CD4-positive, alpha-beta memory T cell (primary cell): ENCODE results near the gene COL1A2. TPM values are rescaled to one million over a fixed set of nuclear protein-coding genes. Genes with fewer than 3 reads are reported as not detected.

Source experiments
- CTCF ChIA-PET: fragments of 350-600 bp; sonication (Branson Sonifier 250); formaldehyde crosslinking; loops from one replicate; lab custom pipeline; 2021; ENCODE audit warnings: inconsistent platforms; ENCODE audit not compliant: partially characterized antibody; lab: Charles Lee
- POLR2A ChIA-PET: fragments of 350-600 bp; sonication (Branson Sonifier 250); formaldehyde crosslinking; loops from one replicate; lab custom pipeline; 2021; ENCODE audit not compliant: partially characterized antibody; lab: Charles Lee
- DNase-seq, 5 donors: peaks; one replicate each; pipeline versions ENCODE4 v3.0.0 to v3.0.0-alpha.2; 2020 to 2022; ENCODE audit warnings: mixed read lengths in 1 of 5
- H3K27ac ChIP-seq: one replicate; pipeline ENCODE4 v1.7.0; 2013; ENCODE audit warnings: low read depth, low read length
- H3K27me3 ChIP-seq: 2 replicates; pipeline ENCODE4 v1.7.0; 2013; ENCODE audit warnings: mild to moderate bottlenecking, low read length, moderate library complexity; ENCODE audit not compliant: insufficient read depth
- H3K36me3 ChIP-seq: 2 replicates; pipeline ENCODE4 v1.7.0; 2013; ENCODE audit warnings: mild to moderate bottlenecking, low read length, moderate library complexity; ENCODE audit not compliant: insufficient read depth
- H3K4me1 ChIP-seq: 2 replicates; pipeline ENCODE4 v1.7.0; 2013; ENCODE audit warnings: mild to moderate bottlenecking, low read length, moderate library complexity; ENCODE audit not compliant: insufficient read depth
- H3K4me3 ChIP-seq, 2 donors: one replicate each; pipeline ENCODE4 v1.7.0; 2013; ENCODE audit warnings: low read length in 2 of 2, mild to moderate bottlenecking in 1 of 2
- H3K9me3 ChIP-seq, 2 donors: one replicate each; pipeline ENCODE4 v1.7.0; 2013; ENCODE audit warnings: low read length in 2 of 2, control low read depth in 1 of 2; ENCODE audit not compliant: control insufficient read depth in 1 of 2
- H3K27ac Mint-ChIP-seq, 7 donors: one replicate each; pipeline ENCODE4 v1.8.0; 2020 to 2021; ENCODE audit warnings: mixed read lengths in 7 of 7, mild to moderate bottlenecking in 6 of 7, inconsistent platforms in 3 of 7, moderate library complexity in 3 of 7
- H3K27me3 Mint-ChIP-seq, 2 donors: one replicate each; pipeline ENCODE4 v1.8.0; 2020 to 2021; ENCODE audit warnings: mixed read lengths in 2 of 2
- H3K36me3 Mint-ChIP-seq, 2 donors: one replicate each; pipeline ENCODE4 v1.8.0; 2020 to 2021; ENCODE audit warnings: mixed read lengths in 2 of 2, inconsistent platforms in 1 of 2, mild to moderate bottlenecking in 1 of 2
- H3K4me1 Mint-ChIP-seq, 4 donors: one replicate each; pipeline ENCODE4 v1.8.0; 2020 to 2021; ENCODE audit warnings: mixed read lengths in 4 of 4, mild to moderate bottlenecking in 1 of 4
- H3K4me3 Mint-ChIP-seq, 8 donors: one replicate each; pipeline ENCODE4 v1.8.0; 2020 to 2021; ENCODE audit warnings: mixed read lengths in 8 of 8, mild to moderate bottlenecking in 7 of 8, moderate library complexity in 6 of 8, inconsistent platforms in 3 of 8
- H3K9me3 Mint-ChIP-seq, 8 donors: one replicate each; pipeline ENCODE4 v1.8.0; 2020 to 2021; ENCODE audit warnings: mixed read lengths in 8 of 8, mild to moderate bottlenecking in 5 of 8, inconsistent platforms in 3 of 8, moderate library complexity in 1 of 8
- intact Hi-C: fragments of 100-400 bp; cut with micrococcal nuclease; formaldehyde crosslinking; loops from one replicate; pipeline ENCODE4 v1.15.1; 2023
- polyA plus RNA-seq, 2 donors: library from polyadenylated mRNA; unstranded; fragments of 300-500 nt; fragmentation: Illumina TruSeq; gene quantifications; one replicate each; pipeline ENCODE4 v1.2.3, GENCODE V29; 2021
- total RNA-seq, 2 experiments: library from RNA; stranded (reverse); gene quantifications; one replicate each; pipeline ENCODE4 v1.2.3, GENCODE V29; 2021

Gene COL1A2
- total and polyA plus RNA-seq, 4 experiments from 2014 or later = not detected

DNA sequence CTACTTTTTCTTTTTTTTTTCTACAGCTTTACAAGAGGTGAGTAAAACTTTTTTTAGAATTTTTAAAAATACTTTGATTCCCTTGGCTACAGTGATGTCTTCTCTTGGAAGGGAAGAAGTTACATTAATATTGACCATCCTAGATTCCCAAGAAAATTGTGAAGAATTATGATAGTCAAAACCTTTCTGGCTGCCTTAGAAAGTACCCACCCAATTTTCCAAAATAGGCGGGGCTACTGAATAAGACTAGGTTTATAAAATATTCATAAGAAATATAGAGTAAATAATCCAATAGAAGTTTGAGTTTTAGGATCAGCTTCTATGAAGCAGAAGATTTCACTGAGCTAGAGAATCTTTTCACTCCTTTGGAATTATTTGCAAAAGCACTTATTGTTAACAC, 3.0 kb downstream of the COL1A2 start:
- Histone ChIP-seq H3K27me3 (peaks cover 5% of the 10 kb centered on the region), H3K4me3 (no peak overlapping the region), H3K4me1 (peaks cover 11% of the 10 kb centered on the region), H3K9me3 (no peaks in the 10 kb centered on the region), H3K27ac (no peak overlapping the region), H3K36me3 (no peaks in the 10 kb centered on the region)
- POLR2A ChIA-PET = no interaction called here
- H3K27me3 Mint-ChIP-seq = peaks cover 28 to 31% of the 10 kb centered on the region in 2 donors
- H3K4me1 Mint-ChIP-seq = peaks cover 5 to 11% (median 9%) of the 10 kb centered on the region in 4 donors
- no peak for DNase-seq
- CTCF ChIA-PET = no interaction called here
- H3K9me3 Mint-ChIP-seq = peaks cover 0 to 1% (median 0%) of the 10 kb centered on the region in 8 donors
- no peak overlapping the region for H3K4me3 Mint-ChIP-seq
- no peak overlapping the region for H3K27ac Mint-ChIP-seq
- no peaks in the 10 kb centered on the region for H3K36me3 Mint-ChIP-seq
- intact Hi-C loops = no loop called here

DNA sequence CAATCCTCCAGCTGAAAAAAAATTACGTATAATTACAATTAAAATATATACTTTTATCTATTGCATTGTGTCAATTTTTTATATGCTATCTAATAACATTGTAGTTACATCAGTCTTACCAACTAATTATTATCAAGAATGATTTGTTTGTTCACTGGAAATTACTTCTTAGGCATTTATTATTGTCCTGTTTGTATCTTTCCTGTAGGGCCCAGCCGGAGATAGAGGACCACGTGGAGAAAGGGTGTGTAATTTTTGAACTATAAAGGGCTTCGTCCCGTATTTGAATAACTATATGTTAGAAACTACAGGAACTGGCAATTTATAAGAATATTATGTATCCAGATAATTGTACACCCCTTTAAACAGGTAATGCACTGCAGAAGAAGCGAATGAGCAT, 4.1 kb downstream of the COL1A2 start:
- CTCF ChIA-PET = no interaction called here
- no peak for DNase-seq
- H3K27me3 ChIP-seq = peaks cover 8% of the 10 kb centered on the region
- Mint-ChIP-seq H3K36me3 (no peaks in the 10 kb centered on the region), H3K4me1 (peaks cover 5 to 11% (median 8%) of the 10 kb centered on the region in 4 donors), H3K27ac (no peak overlapping the region), H3K4me3 (no peak overlapping the region), H3K27me3 (peaks cover 24 to 26% of the 10 kb centered on the region in 2 donors), H3K9me3 (peaks cover 0 to 1% (median 0%) of the 10 kb centered on the region in 8 donors)
- no peak overlapping the region for H3K27ac ChIP-seq
- H3K4me3 ChIP-seq = no peak overlapping the region
- intact Hi-C loops = no loop called here
- no peaks in the 10 kb centered on the region for H3K36me3 ChIP-seq
- H3K9me3 ChIP-seq = no peaks in the 10 kb centered on the region
- POLR2A ChIA-PET = no interaction called here
- H3K4me1 ChIP-seq = peaks cover 11% of the 10 kb centered on the region

DNA sequence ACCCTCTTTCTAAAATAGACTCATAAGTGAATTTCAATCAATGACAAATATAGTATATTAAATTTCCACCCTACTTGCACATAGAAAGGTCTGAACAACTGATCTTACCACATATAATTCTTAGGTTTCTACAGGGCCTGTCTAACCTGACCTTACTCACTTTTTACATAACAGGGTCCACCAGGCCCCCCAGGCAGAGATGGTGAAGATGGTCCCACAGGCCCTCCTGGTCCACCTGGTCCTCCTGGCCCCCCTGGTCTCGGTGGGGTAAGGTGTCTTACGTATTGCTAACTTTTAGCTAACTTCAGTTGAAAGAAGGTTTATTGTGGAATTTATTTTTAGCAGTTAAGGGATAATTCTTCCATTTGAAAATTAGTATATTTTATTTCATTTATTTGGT, 5.3 kb downstream of the COL1A2 start:
- ChIA-PET POLR2A (no interaction called here), CTCF (interaction anchor here (0.7 kb wide), 1 partner anchor 37 kb away, joined by 3 read pairs; no protein-coding TSS in a partner anchor)
- H3K9me3 Mint-ChIP-seq = peaks cover 0 to 1% (median 0%) of the 10 kb centered on the region in 8 donors
- H3K4me3 Mint-ChIP-seq = no peak overlapping the region
- no peak overlapping the region for H3K4me3 ChIP-seq
- H3K4me1 Mint-ChIP-seq = peaks cover 2 to 7% (median 5%) of the 10 kb centered on the region in 4 donors
- no peaks in the 10 kb centered on the region for H3K9me3 ChIP-seq
- H3K27ac ChIP-seq = no peak overlapping the region
- H3K27ac Mint-ChIP-seq = no peak overlapping the region
- peaks cover 8% of the 10 kb centered on the region for H3K27me3 ChIP-seq
- no peaks in the 10 kb centered on the region for H3K36me3 ChIP-seq
- H3K36me3 Mint-ChIP-seq = no peaks in the 10 kb centered on the region
- H3K27me3 Mint-ChIP-seq = peaks cover 21 to 24% of the 10 kb centered on the region in 2 donors
- DNase-seq = no peak
- intact Hi-C loops = no loop called here
- peaks cover 7% of the 10 kb centered on the region for H3K4me1 ChIP-seq

DNA sequence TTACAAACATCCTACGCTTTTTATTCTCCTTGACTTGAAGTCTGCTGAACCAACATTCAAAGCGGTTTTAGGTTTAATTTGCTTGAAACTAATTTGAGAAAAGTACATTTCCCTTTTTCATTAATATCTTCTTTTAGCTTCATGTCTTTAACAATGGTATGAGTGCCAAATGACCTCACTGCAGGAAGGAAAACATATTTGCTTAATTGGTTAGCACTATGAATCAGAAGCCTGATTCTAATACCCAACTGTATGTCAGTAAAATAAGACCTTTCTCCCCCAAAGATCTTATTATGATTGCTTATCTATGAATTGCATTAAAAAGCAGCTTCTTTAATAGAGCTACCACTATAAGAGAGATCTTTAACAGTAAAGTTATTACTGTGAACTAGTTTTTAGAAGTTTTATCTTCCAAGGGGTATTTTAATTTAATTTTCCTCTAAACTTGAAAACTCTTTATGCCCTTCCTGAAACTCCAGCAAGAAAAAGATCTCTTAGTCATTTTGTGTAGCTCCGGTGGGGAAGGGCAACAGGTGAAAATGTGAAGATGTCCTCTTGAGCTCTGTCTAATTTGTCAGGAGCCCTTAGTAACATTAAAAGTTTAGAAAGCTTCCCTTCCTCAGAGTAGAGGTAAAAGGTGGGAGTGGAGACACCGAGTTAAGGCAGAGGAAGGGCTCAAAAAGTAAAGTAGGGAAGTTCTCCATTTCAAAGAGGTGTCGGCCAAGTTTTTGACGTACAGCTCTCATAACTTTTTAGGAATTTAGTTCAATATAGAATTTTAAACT, 6.1 kb downstream of the COL1A2 start:
- peaks cover 4% of the 10 kb centered on the region for H3K27me3 ChIP-seq
- no peak overlapping the region for H3K4me3 ChIP-seq
- POLR2A ChIA-PET = no interaction called here
- H3K9me3 ChIP-seq = no peaks in the 10 kb centered on the region
- H3K27ac ChIP-seq = no peak overlapping the region
- H3K4me1 ChIP-seq = no peaks in the 10 kb centered on the region
- CTCF ChIA-PET = no interaction called here
- Mint-ChIP-seq H3K4me1 (no peaks in the 10 kb centered on the region), H3K27ac (no peak overlapping the region), H3K27me3 (peaks cover 14 to 16% of the 10 kb centered on the region in 2 donors), H3K4me3 (no peak overlapping the region), H3K9me3 (peaks cover 0 to 1% (median 0%) of the 10 kb centered on the region in 8 donors), H3K36me3 (no peaks in the 10 kb centered on the region)
- intact Hi-C loops = no loop called here
- no peak for DNase-seq
- no peaks in the 10 kb centered on the region for H3K36me3 ChIP-seq

DNA sequence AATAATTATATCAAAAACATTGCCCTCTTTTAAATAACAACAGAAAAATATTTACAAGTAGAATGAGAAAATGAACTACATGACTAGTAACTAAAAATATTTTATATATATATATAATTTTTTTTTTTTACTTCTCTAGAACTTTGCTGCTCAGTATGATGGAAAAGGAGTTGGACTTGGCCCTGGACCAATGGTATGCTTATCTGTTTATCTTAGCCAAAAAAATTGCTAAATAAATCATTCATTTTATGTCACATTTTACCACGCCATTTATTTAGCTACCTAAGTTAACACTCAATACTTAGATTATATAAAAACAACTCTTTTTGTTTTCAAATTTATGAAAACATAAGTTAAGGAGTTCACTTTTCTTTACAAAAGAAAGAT, 6.7 kb downstream of the COL1A2 start:
- H3K36me3 ChIP-seq = no peaks in the 10 kb centered on the region
- ChIA-PET CTCF (no interaction called here), POLR2A (no interaction called here)
- no peaks in the 10 kb centered on the region for H3K9me3 ChIP-seq
- intact Hi-C loops = no loop called here
- Mint-ChIP-seq H3K4me1 (no peaks in the 10 kb centered on the region), H3K27ac (no peak overlapping the region), H3K4me3 (no peak overlapping the region), H3K9me3 (peaks cover 0 to 1% (median 0%) of the 10 kb centered on the region in 8 donors), H3K27me3 (peaks cover 10 to 13% of the 10 kb centered on the region in 2 donors), H3K36me3 (no peaks in the 10 kb centered on the region)
- H3K27ac ChIP-seq = no peak overlapping the region
- H3K4me3 ChIP-seq = no peak overlapping the region
- no peaks in the 10 kb centered on the region for H3K4me1 ChIP-seq
- no peak for DNase-seq
- H3K27me3 ChIP-seq = peaks cover 4% of the 10 kb centered on the region

DNA sequence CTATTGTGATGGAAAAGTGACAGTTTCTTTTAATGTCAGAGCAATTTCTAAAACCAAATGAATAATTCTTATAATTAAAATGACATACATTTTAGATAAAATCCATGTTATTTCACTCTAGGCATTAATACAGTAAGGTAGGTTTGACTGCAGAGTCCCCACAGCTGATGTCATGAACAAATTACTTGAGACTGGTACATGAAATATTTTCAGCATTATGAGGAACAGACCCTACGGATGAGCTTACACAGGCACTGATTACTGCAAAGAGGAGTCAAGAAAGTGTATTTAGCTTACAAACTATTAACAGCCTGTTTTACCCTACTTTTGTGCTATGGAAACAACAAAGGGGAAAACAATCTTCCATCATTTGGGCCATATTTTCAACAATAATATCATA, 8.9 kb downstream of the COL1A2 start:
- H3K4me1 Mint-ChIP-seq = no peaks in the 10 kb centered on the region
- intact Hi-C loops = no loop called here
- H3K27me3 ChIP-seq = peaks cover 4% of the 10 kb centered on the region
- no peaks in the 10 kb centered on the region for H3K4me1 ChIP-seq
- no peaks in the 10 kb centered on the region for H3K9me3 ChIP-seq
- no peak overlapping the region for H3K4me3 Mint-ChIP-seq
- CTCF ChIA-PET = no interaction called here
- H3K36me3 Mint-ChIP-seq = no peaks in the 10 kb centered on the region
- no peak for DNase-seq
- H3K9me3 Mint-ChIP-seq = peaks cover 0 to 1% (median 0%) of the 10 kb centered on the region in 8 donors
- POLR2A ChIA-PET = no interaction called here
- H3K36me3 ChIP-seq = no peaks in the 10 kb centered on the region
- H3K27ac ChIP-seq = no peak overlapping the region
- H3K27ac Mint-ChIP-seq = no peak overlapping the region
- H3K4me3 ChIP-seq = no peak overlapping the region
- H3K27me3 Mint-ChIP-seq = peaks cover 6 to 10% of the 10 kb centered on the region in 2 donors

DNA sequence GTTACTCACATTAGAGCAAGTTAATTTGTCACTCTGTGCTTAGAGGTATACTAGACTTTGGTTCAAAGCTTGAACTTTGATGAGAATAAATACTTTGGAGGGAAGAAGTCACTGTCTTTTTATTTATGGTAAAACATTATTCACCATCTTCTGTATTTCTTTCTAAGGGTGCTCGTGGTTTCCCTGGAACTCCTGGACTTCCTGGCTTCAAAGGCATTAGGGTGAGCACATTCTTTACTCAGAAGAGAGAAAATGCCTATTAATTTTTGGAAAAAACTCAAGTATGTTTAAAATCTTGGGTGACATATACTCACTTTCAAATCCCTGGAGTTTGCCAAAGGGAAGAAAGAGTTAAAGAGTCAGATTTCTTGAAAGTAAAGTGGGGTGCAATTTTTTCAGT, 10.8 kb downstream of the COL1A2 start:
- POLR2A ChIA-PET = no interaction called here
- CTCF ChIA-PET = no interaction called here
- Mint-ChIP-seq H3K9me3 (no peaks in the 10 kb centered on the region), H3K4me1 (no peaks in the 10 kb centered on the region), H3K36me3 (no peaks in the 10 kb centered on the region), H3K4me3 (no peak overlapping the region), H3K27me3 (peaks cover 0 to 8% of the 10 kb centered on the region in 2 donors), H3K27ac (no peak overlapping the region)
- no peak overlapping the region for H3K27ac ChIP-seq
- no peak for DNase-seq
- H3K4me3 ChIP-seq = no peak overlapping the region
- H3K9me3 ChIP-seq = no peaks in the 10 kb centered on the region
- H3K36me3 ChIP-seq = no peaks in the 10 kb centered on the region
- H3K4me1 ChIP-seq = no peaks in the 10 kb centered on the region
- intact Hi-C loops = no loop called here
- peaks cover 4% of the 10 kb centered on the region for H3K27me3 ChIP-seq
